ENCODE measurements around the gene ZSCAN31.
"Not testable (repeated sequence)": the region's sequence is repeated elsewhere in the genome, so short reads cannot be mapped to it uniquely, and the experiment has no call there.

ZSCAN31 gene

GRCh38 chr6:28315628-28316027 is 20.3 kb downstream of the ZSCAN31 start:
- Histone ChIP-seq H3K79me2 (ENCODE audit: control insufficient read depth, insufficient read depth, low read length, unreplicated experiment) (no peaks in the 10 kb centered on the region), H2AFZ (ENCODE audit: low read length, unreplicated experiment) (no peak overlapping the region), H3K27ac (ENCODE audit: low read depth, low read length) (no peak overlapping the region), H3K4me3 (ENCODE audit: low read depth, low read length) (no peak overlapping the region), H3K4me1 (ENCODE audit: control insufficient read depth, insufficient read depth, low read length, unreplicated experiment) (peaks cover 6% of the 10 kb centered on the region), H3K36me3 (ENCODE audit: insufficient read depth, low read length) (no peaks in the 10 kb centered on the region), H3K27me3 (ENCODE audit: insufficient read depth, low read length) (no peaks in the 10 kb centered on the region)

GRCh38 chr6:28312939-28313338 is 23.0 kb downstream of the ZSCAN31 start:
- H3K27ac ChIP-seq (ENCODE audit: low read depth, low read length) = no peak overlapping the region
- peaks cover 6% of the 10 kb centered on the region for H3K4me1 ChIP-seq (ENCODE audit: control insufficient read depth, insufficient read depth, low read length, unreplicated experiment)
- H3K36me3 ChIP-seq (ENCODE audit: insufficient read depth, low read length) = no peaks in the 10 kb centered on the region
- no peaks in the 10 kb centered on the region for H3K27me3 ChIP-seq (ENCODE audit: insufficient read depth, low read length)
- no peak overlapping the region for H3K4me3 ChIP-seq (ENCODE audit: low read depth, low read length)
- no peak overlapping the region for H2AFZ ChIP-seq (ENCODE audit: low read length, unreplicated experiment)
- H3K79me2 ChIP-seq (ENCODE audit: control insufficient read depth, insufficient read depth, low read length, unreplicated experiment) = no peaks in the 10 kb centered on the region

GRCh38 chr6:28311139-28311823 is 24.7 kb downstream of the ZSCAN31 start:
- Histone ChIP-seq H3K79me2 (ENCODE audit: control insufficient read depth, insufficient read depth, low read length, unreplicated experiment) (no peaks in the 10 kb centered on the region), H3K27me3 (ENCODE audit: insufficient read depth, low read length) (no peaks in the 10 kb centered on the region), H3K36me3 (ENCODE audit: insufficient read depth, low read length) (no peaks in the 10 kb centered on the region), H3K27ac (ENCODE audit: low read depth, low read length) (no peak overlapping the region), H3K4me1 (ENCODE audit: control insufficient read depth, insufficient read depth, low read length, unreplicated experiment) (peaks cover 6% of the 10 kb centered on the region), H2AFZ (ENCODE audit: low read length, unreplicated experiment) (no peak overlapping the region), H3K4me3 (ENCODE audit: low read depth, low read length) (no peak overlapping the region)

GRCh38 chr6:28306363-28306762 is 29.6 kb downstream of the ZSCAN31 start:
- H2AFZ ChIP-seq (ENCODE audit: low read length, unreplicated experiment); H3K79me2 ChIP-seq (ENCODE audit: control insufficient read depth, insufficient read depth, low read length, unreplicated experiment); H3K36me3 ChIP-seq (ENCODE audit: insufficient read depth, low read length); H3K27ac ChIP-seq (ENCODE audit: low read depth, low read length); H3K4me3 ChIP-seq (ENCODE audit: low read depth, low read length); H3K4me1 ChIP-seq (ENCODE audit: control insufficient read depth, insufficient read depth, low read length, unreplicated experiment); H3K27me3 ChIP-seq (ENCODE audit: insufficient read depth, low read length): not testable (repeated sequence)

GRCh38 chr6:28303570-28303969 is 32.4 kb downstream of the ZSCAN31 start:
- H3K4me3 ChIP-seq (ENCODE audit: low read depth, low read length) = no peak overlapping the region
- no peak overlapping the region for H3K27ac ChIP-seq (ENCODE audit: low read depth, low read length)
- peaks cover 9% of the 10 kb centered on the region for H3K36me3 ChIP-seq (ENCODE audit: insufficient read depth, low read length)
- no peaks in the 10 kb centered on the region for H3K79me2 ChIP-seq (ENCODE audit: control insufficient read depth, insufficient read depth, low read length, unreplicated experiment)
- no peaks in the 10 kb centered on the region for H3K4me1 ChIP-seq (ENCODE audit: control insufficient read depth, insufficient read depth, low read length, unreplicated experiment)
- H2AFZ ChIP-seq (ENCODE audit: low read length, unreplicated experiment) = no peak overlapping the region
- H3K27me3 ChIP-seq (ENCODE audit: insufficient read depth, low read length) = no peaks in the 10 kb centered on the region

- no peak overlapping the region for H2AFZ ChIP-seq (ENCODE audit: low read length, unreplicated experiment)
- no peaks in the 10 kb centered on the region for H3K4me1 ChIP-seq (ENCODE audit: control insufficient read depth, insufficient read depth, low read length, unreplicated experiment)
- H3K36me3 ChIP-seq (ENCODE audit: insufficient read depth, low read length) = peaks cover 12% of the 10 kb centered on the region
- H3K27ac ChIP-seq (ENCODE audit: low read depth, low read length) = no peak overlapping the region
- H3K4me3 ChIP-seq (ENCODE audit: low read depth, low read length) = no peak overlapping the region
- no peaks in the 10 kb centered on the region for H3K79me2 ChIP-seq (ENCODE audit: control insufficient read depth, insufficient read depth, low read length, unreplicated experiment)
- H3K27me3 ChIP-seq (ENCODE audit: insufficient read depth, low read length) = no peaks in the 10 kb centered on the region
These were observed 39.4 kb downstream of the ZSCAN31 start for GRCh38 chr6:28296520-28297060.

- Histone ChIP-seq H3K4me3 (ENCODE audit: low read depth, low read length) (no peak overlapping the region), H3K27ac (ENCODE audit: low read depth, low read length) (no peak overlapping the region), H3K36me3 (ENCODE audit: insufficient read depth, low read length) (peaks cover 3% of the 10 kb centered on the region; the same call in 1 of the 2 replicates), H3K4me1 (ENCODE audit: control insufficient read depth, insufficient read depth, low read length, unreplicated experiment) (no peaks in the 10 kb centered on the region), H3K27me3 (ENCODE audit: insufficient read depth, low read length) (no peaks in the 10 kb centered on the region), H3K79me2 (ENCODE audit: control insufficient read depth, insufficient read depth, low read length, unreplicated experiment) (no peaks in the 10 kb centered on the region), H2AFZ (ENCODE audit: low read length, unreplicated experiment) (no peak overlapping the region)
These were observed 40.6 kb downstream of the ZSCAN31 start for GRCh38 chr6:28295326-28295725.

GRCh38 chr6:28291573-28291972 is 44.4 kb downstream of the ZSCAN31 start:
- Histone ChIP-seq H3K4me3 (ENCODE audit: low read depth, low read length) (no peak overlapping the region), H2AFZ (ENCODE audit: low read length, unreplicated experiment) (no peak overlapping the region), H3K27ac (ENCODE audit: low read depth, low read length) (no peak overlapping the region), H3K36me3 (ENCODE audit: insufficient read depth, low read length) (peaks cover 24% of the 10 kb centered on the region), H3K27me3 (ENCODE audit: insufficient read depth, low read length) (no peaks in the 10 kb centered on the region), H3K4me1 (ENCODE audit: control insufficient read depth, insufficient read depth, low read length, unreplicated experiment) (no peaks in the 10 kb centered on the region), H3K79me2 (ENCODE audit: control insufficient read depth, insufficient read depth, low read length, unreplicated experiment) (no peaks in the 10 kb centered on the region)

- H3K27me3 ChIP-seq (ENCODE audit: insufficient read depth, low read length) = no peaks in the 10 kb centered on the region
- H3K27ac ChIP-seq (ENCODE audit: low read depth, low read length) = no peak overlapping the region
- no peak overlapping the region for H2AFZ ChIP-seq (ENCODE audit: low read length, unreplicated experiment)
- H3K4me3 ChIP-seq (ENCODE audit: low read depth, low read length) = peak overlapping the region; percentile 89
- peaks cover 6% of the 10 kb centered on the region for H3K4me1 ChIP-seq (ENCODE audit: control insufficient read depth, insufficient read depth, low read length, unreplicated experiment)
- H3K79me2 ChIP-seq (ENCODE audit: control insufficient read depth, insufficient read depth, low read length, unreplicated experiment) = peaks cover 14% of the 10 kb centered on the region
- H3K36me3 ChIP-seq (ENCODE audit: insufficient read depth, low read length) = peaks cover 40% of the 10 kb centered on the region
These were observed 53.0 kb downstream of the ZSCAN31 start for GRCh38 chr6:28282926-28283325.

- H3K36me3 ChIP-seq (ENCODE audit: insufficient read depth, low read length) = peaks cover 37% of the 10 kb centered on the region
These were observed 54.5 kb downstream of the ZSCAN31 start, which contains the start of gene PGBD1 for GRCh38 chr6:28281288-28282064. Gene PGBD1, plus strand, starts transcription at chr6:28281572. Its CDS starts 2,242 bp downstream, at chr6:28283814.

More at GRCh38 chr6:28281288-28282064, 54.5 kb downstream of the ZSCAN31 start, which contains the start of gene PGBD1:
- peak within 1 kb of the TSS; percentile 71 for H2AFZ ChIP-seq (ENCODE audit: low read length, unreplicated experiment)
- H3K79me2 ChIP-seq (ENCODE audit: control insufficient read depth, insufficient read depth, low read length, unreplicated experiment) = peaks cover 14% of the 10 kb centered on the region
- peak within 1 kb of the TSS; percentile 89 for H3K4me3 ChIP-seq (ENCODE audit: low read depth, low read length)
- H3K27ac ChIP-seq (ENCODE audit: low read depth, low read length) = no peak within 1 kb of the TSS
- H3K4me1 ChIP-seq (ENCODE audit: control insufficient read depth, insufficient read depth, low read length, unreplicated experiment) = peaks cover 6% of the 10 kb centered on the region
- no peaks in the 10 kb centered on the region for H3K27me3 ChIP-seq (ENCODE audit: insufficient read depth, low read length)

All from ACC112 (cell line).